IMR-90 (cell line): ENCODE measurements around the gene LRRC15. TPM values are rescaled to one million over a fixed set of nuclear protein-coding genes. Genes with fewer than 3 reads are reported as not detected.

Experiments
- ATAC-seq: fragments of 200-7000 bp; cut with Tn5 transposase; 2 replicates; pipeline ENCODE4 v1.9.1; 2020; ENCODE audit warnings: low read depth, mild to moderate bottlenecking, moderate library complexity
- BruUV-seq: library from RNA; stranded (reverse); fragments of 400-500 nt; replicated peaks from 2 replicates; lab custom pipeline; 2021; lab: Mats Ljungman, UMichigan
- CTCF ChIA-PET: fragments of 300-600 bp; formaldehyde crosslinking; extraction: SDS; loops from one replicate; lab custom pipeline; 2021; ENCODE audit warnings: antibody characterized with exemption; lab: Yijun Ruan, JAX
- POLR2A ChIA-PET: fragments of 300-600 bp; sonication (Branson Sonifier 250); formaldehyde crosslinking; loops from one replicate; lab custom pipeline; 2022; ENCODE audit warnings: antibody characterized with exemption; ENCODE audit not compliant: unreplicated experiment; lab: Charles Lee
- DNase-seq: peaks from one replicate; pipeline ENCODE4 v3.0.0; 2013
- H2AFZ ChIP-seq: replicated peaks from 2 replicates; pipeline ENCODE3; 2013; ENCODE audit warnings: low read length, mild to moderate bottlenecking; ENCODE audit not compliant: poor library complexity
- H2AK5ac ChIP-seq: 2 replicates; pipeline ENCODE4 v1.6.1; 2013; ENCODE audit warnings: low read depth, low read length, inconsistent platforms
- H2AK9ac ChIP-seq: replicated peaks from 2 replicates; pipeline ENCODE3; 2013; ENCODE audit warnings: mild to moderate bottlenecking, low read depth, low read length, moderate library complexity; ENCODE audit not compliant: poor library complexity
- H2BK120ac ChIP-seq: 2 replicates; pipeline ENCODE4 v1.6.1; 2013; ENCODE audit warnings: low read depth, low read length, inconsistent platforms
- H2BK15ac ChIP-seq: 3 replicates; pipeline ENCODE4 v1.6.1; 2013; ENCODE audit warnings: low read depth, low read length, inconsistent platforms
- H2BK20ac ChIP-seq: 2 replicates; pipeline ENCODE4 v1.6.1; 2013; ENCODE audit warnings: low read depth, mild to moderate bottlenecking, inconsistent platforms, low read length, moderate library complexity
- H2BK5ac ChIP-seq: 2 replicates; pipeline ENCODE4 v1.6.1; 2013; ENCODE audit warnings: mild to moderate bottlenecking, low read depth, low read length, inconsistent platforms; ENCODE audit not compliant: poor library complexity, severe bottlenecking
- H3K14ac ChIP-seq: replicated peaks from 2 replicates; pipeline ENCODE4 v1.6.1; 2013; ENCODE audit warnings: low read depth, low read length, inconsistent platforms
- H3K18ac ChIP-seq: 2 replicates; pipeline ENCODE4 v1.6.1; 2013; ENCODE audit warnings: low read depth, low read length, control low read depth
- H3K23ac ChIP-seq: 2 replicates; pipeline ENCODE4 v1.6.1; 2013; ENCODE audit warnings: low read depth, low read length, inconsistent platforms
- H3K27ac ChIP-seq: 2 replicates; pipeline ENCODE4 v1.5.1; 2013; ENCODE audit warnings: mild to moderate bottlenecking, control low read depth, low read length; ENCODE audit not compliant: insufficient read depth
- H3K27me3 ChIP-seq: 2 replicates; pipeline ENCODE4 v1.6.1; 2013; ENCODE audit warnings: low read length; ENCODE audit not compliant: control insufficient read depth, insufficient read depth
- H3K36me3 ChIP-seq: 2 replicates; pipeline ENCODE4 v1.6.1; 2013; ENCODE audit warnings: low read length, mixed read lengths; ENCODE audit not compliant: control insufficient read depth, insufficient read depth
- H3K4ac ChIP-seq: 2 replicates; pipeline ENCODE4 v1.6.1; 2013; ENCODE audit warnings: low read depth, low read length, inconsistent platforms
- H3K4me1 ChIP-seq: 2 replicates; pipeline ENCODE4 v1.6.1; 2013; ENCODE audit warnings: low read length, mixed read lengths; ENCODE audit not compliant: control insufficient read depth, insufficient read depth
- H3K4me2 ChIP-seq: 2 replicates; pipeline ENCODE4 v1.6.1; 2013; ENCODE audit warnings: low read depth, mild to moderate bottlenecking, control low read depth, low read length, moderate library complexity
- H3K4me3 ChIP-seq: 2 replicates; pipeline ENCODE4 v1.5.1; 2013; ENCODE audit warnings: low read depth, mild to moderate bottlenecking, control low read depth, low read length, moderate library complexity; ENCODE audit not compliant: insufficient read depth
- H3K56ac ChIP-seq: 2 replicates; pipeline ENCODE4 v1.6.1; 2013; ENCODE audit warnings: low read length, inconsistent platforms; ENCODE audit not compliant: insufficient read depth; ENCODE audit errors: extremely low read depth
- H3K79me1 ChIP-seq, 2 experiments: 2 replicates each; pipeline ENCODE4 v1.6.1; 2013; ENCODE audit warnings: low read length in 2 of 2, inconsistent platforms in 1 of 2, low read depth in 1 of 2
- H3K9ac ChIP-seq: 2 replicates; pipeline ENCODE4 v1.6.1; 2013; ENCODE audit warnings: low read depth, low read length, control low read depth
- H3K9me1 ChIP-seq: 2 replicates; pipeline ENCODE4 v1.6.1; 2013; ENCODE audit warnings: low read length, inconsistent platforms; ENCODE audit not compliant: insufficient read depth
- H3K9me3 ChIP-seq: 2 replicates; pipeline ENCODE4 v1.6.1; 2013; ENCODE audit warnings: low read length; ENCODE audit not compliant: control insufficient read depth, insufficient read depth
- H4K20me1 ChIP-seq: 2 replicates; pipeline ENCODE4 v1.6.1; 2013; ENCODE audit warnings: low read length, inconsistent platforms; ENCODE audit not compliant: insufficient read depth
- H4K5ac ChIP-seq: 2 replicates; pipeline ENCODE4 v1.6.1; 2013; ENCODE audit warnings: mild to moderate bottlenecking, low read depth, low read length, control low read depth
- H4K8ac ChIP-seq, 2 experiments: 2 replicates each; pipeline ENCODE4 v1.6.1; 2013; ENCODE audit warnings: low read depth in 2 of 2, low read length in 2 of 2, control low read depth in 1 of 2, inconsistent platforms in 1 of 2
- H4K91ac ChIP-seq: 2 replicates; pipeline ENCODE4 v1.6.1; 2013; ENCODE audit warnings: low read depth, low read length, inconsistent platforms; ENCODE audit not compliant: insufficient read depth
- BHLHE40 ChIP-seq: fragments of 150-350 bp; IDR thresholded peaks from 2 replicates; pipeline ENCODE4 v1.6.1; 2016; ENCODE audit warnings: mild to moderate bottlenecking, low read depth, low read length
- MAFK ChIP-seq: IDR thresholded peaks from 2 replicates; pipeline ENCODE4 v1.6.1; 2012; ENCODE audit warnings: low read depth, low read length, improper control_type of control experiment
- MAZ ChIP-seq: IDR thresholded peaks from 2 replicates; pipeline ENCODE4 v1.6.1; 2012; ENCODE audit warnings: low read depth, mild to moderate bottlenecking, low read length, improper control_type of control experiment, moderate library complexity, borderline replicate concordance
- POLR2A ChIP-seq: IDR thresholded peaks from 2 replicates; pipeline ENCODE4 v1.6.1; 2012; ENCODE audit warnings: mild to moderate bottlenecking, low read depth, low read length
- SMC3 ChIP-seq: fragments of 150-350 bp; IDR thresholded peaks from 2 replicates; pipeline ENCODE4 v1.6.1; 2016; ENCODE audit warnings: low read depth, mild to moderate bottlenecking, antibody characterized with exemption, low read length, moderate library complexity
- WGBS, 2 experiments: methylation state at CpG; one replicate each; pipeline versions ENCODE4 v1.1.5 to v1.1.7; 2013; ENCODE audit warnings: missing lambda C conversion rate in 2 of 2; ENCODE audit not compliant: insufficient read length in 1 of 2; ENCODE audit errors: extremely low coverage in 2 of 2; 5-methylcytosine and 5-hydroxymethylcytosine counted together
- dilution Hi-C: fragments of 300-500 bp; cut with HindIII; formaldehyde crosslinking; loops from one replicate; pipeline ENCODE4 v1.14.3; 2018; ENCODE audit warnings: low sequenced_read_pairs; ENCODE audit not compliant: unreplicated experiment
- in situ Hi-C: fragments of 300-500 bp; cut with MboI; formaldehyde crosslinking; loops from 3 replicates; pipeline ENCODE4 v1.14.3; 2019; ENCODE audit warnings: low sequenced_read_pairs, inconsistent platforms, mixed read lengths
- intact Hi-C: fragments of 100-400 bp; cut with micrococcal nuclease; formaldehyde crosslinking; loops from 2 replicates; pipeline ENCODE4 v1.10.0; 2022
- polyA plus RNA-seq, 3 experiments: library from polyadenylated mRNA; depleted of rRNA; stranded (reverse); fragments of >200 nt; gene quantifications; 2 replicates each; pipeline ENCODE4 v1.2.3, GENCODE V29; 2012; ENCODE audit warnings: low replicate concordance in 1 of 3
- total RNA-seq: library from RNA; depleted of rRNA; stranded (reverse); fragments of >200 nt; gene quantifications from 2 replicates; pipeline ENCODE4 v1.2.3, GENCODE V29; 2012

LRRC15 gene
- total and polyA plus RNA-seq, 2 of the 4 experiments (the other 2 are of a cell fraction): 2.5 to 9.0 TPM

DNA sequence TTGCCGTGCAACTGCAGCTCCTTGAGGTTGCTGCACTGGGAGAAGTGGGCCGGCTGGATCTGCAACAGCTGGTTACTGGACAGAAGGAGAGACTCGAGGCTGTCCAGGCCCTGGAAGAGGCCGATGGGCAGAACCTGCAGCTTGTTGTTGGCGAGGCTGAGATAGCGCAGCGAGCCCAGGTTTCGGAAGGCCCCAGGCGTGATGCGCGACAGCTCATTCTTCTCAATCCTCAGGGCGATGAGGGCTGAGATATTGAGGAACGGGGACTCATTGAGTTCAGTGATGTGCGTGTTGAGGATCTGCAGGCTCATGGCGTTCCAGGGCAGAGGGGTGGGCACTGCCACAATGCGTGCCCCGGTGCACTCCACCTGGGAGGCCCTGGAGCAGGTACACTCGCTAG, 9.0 kb downstream of the LRRC15 start:
- WGBS, 2 experiments: 89% methylated on average over 16 of the region's 18 CpGs; no CpG with 5 or more reads in 1 of the 2 experiments
- dilution Hi-C loops (no loop called here), intact Hi-C loops (no loop called here), in situ Hi-C loops (no loop called here)
- H3K36me3 ChIP-seq: no peaks in the 10 kb centered on the region
- H2AFZ ChIP-seq: peak overlapping the region; percentile 15
- no peak overlapping the region for H2BK20ac ChIP-seq
- H3K27ac ChIP-seq: no peak overlapping the region
- H3K9me1 ChIP-seq: peaks cover 16% of the 10 kb centered on the region
- H3K4me1 ChIP-seq: peaks cover 12% of the 10 kb centered on the region
- H2BK120ac ChIP-seq: no peak overlapping the region
- POLR2A ChIA-PET: no interaction called here
- H2BK5ac ChIP-seq: no peak overlapping the region
- H3K79me1 ChIP-seq: peaks cover 0 to 6% of the 10 kb centered on the region in 2 experiments; a peak in 1 of 4 replicates
- peaks cover 17% of the 10 kb centered on the region for H3K27me3 ChIP-seq
- H2AK9ac ChIP-seq: no peak overlapping the region
- ATAC-seq: no peak
- TF ChIP-seq BHLHE40 (no peak), MAFK (no peak), MAZ (no peak), SMC3 (no peak), POLR2A (no peak)
- H3K4me3 ChIP-seq: no peak overlapping the region
- no TSS peak for BruUV-seq
- H3K9ac ChIP-seq: no peak overlapping the region
- no peak for DNase-seq
- H3K4me2 ChIP-seq: no peak overlapping the region
- CTCF ChIA-PET: interaction anchor here (1.0 to 1.5 kb wide), 2 partner anchors 16 to 17 kb away, joined by 3 read pairs; no protein-coding TSS in a partner anchor
- no peaks in the 10 kb centered on the region for H4K20me1 ChIP-seq
- H4K8ac ChIP-seq: no peak overlapping the region
- H3K56ac ChIP-seq: no peak overlapping the region
- no peak overlapping the region for H2BK15ac ChIP-seq
- H3K18ac ChIP-seq: no peak overlapping the region
- no peak overlapping the region for H3K14ac ChIP-seq
- no peak overlapping the region for H4K5ac ChIP-seq
- no peak overlapping the region for H2AK5ac ChIP-seq
- no peak overlapping the region for H4K91ac ChIP-seq
- no peak overlapping the region for H3K4ac ChIP-seq
- H3K9me3 ChIP-seq: no peaks in the 10 kb centered on the region
- no peak overlapping the region for H3K23ac ChIP-seq
